RPMI7951 (cell line): ENCODE data around the gene PPFIA2. TPM values are rescaled to one million over a fixed set of nuclear protein-coding genes. Genes with fewer than 3 reads are reported as not detected.
"Not testable (repeated sequence)": the region's sequence is repeated elsewhere in the genome, so short reads cannot be mapped to it uniquely, and the experiment has no call there.

ENCODE experiments used
- DNase-seq: peaks from one replicate; pipeline ENCODE4 v3.0.0-alpha.2; 2012; ENCODE audit warnings: low read depth
- total RNA-seq: library from RNA; depleted of rRNA; stranded (reverse); fragments of >200 nt; shearing (Covaris generic); gene quantifications from 2 replicates; pipeline ENCODE4 v1.2.3, GENCODE V29; 2014

PPFIA2 gene
- total RNA-seq, 1 experiment from 2014 or later, result not detected

- DNase-seq, result peak; percentile 70
Observed at GRCh38 chr12:81668475-81668874, 90.7 kb downstream of the PPFIA2 start.

- DNase-seq, result not testable (repeated sequence)
Observed at GRCh38 chr12:81659310-81659709, 99.8 kb downstream of the PPFIA2 start.

DNA sequence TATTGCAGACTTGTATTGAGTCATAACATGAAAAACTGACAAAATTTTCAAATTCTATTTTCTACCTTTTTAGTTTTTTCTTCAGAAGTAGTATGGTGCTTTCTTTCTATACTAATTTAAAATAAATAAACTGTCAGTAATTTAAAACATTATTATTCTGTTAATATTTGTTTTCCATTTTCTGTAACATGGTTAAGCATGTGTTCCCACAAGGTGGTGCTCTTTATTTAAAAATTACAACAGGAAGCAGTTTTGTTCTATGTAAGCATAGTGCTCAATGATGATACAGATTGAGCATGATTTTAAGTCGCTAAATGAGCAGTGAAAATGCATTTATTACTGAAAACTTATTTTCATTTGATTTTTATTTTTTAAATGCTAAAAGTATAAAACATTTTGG, 114.6 kb downstream of the PPFIA2 start:
- peak; percentile 13 for DNase-seq

GRCh38 chr12:81639196-81639595, 120.0 kb downstream of the PPFIA2 start:
- no peak for DNase-seq

GRCh38 chr12:81633127-81633526, 126.0 kb downstream of the PPFIA2 start:
- DNase-seq, result no peak

GRCh38 chr12:81627336-81628189, 131.6 kb downstream of the PPFIA2 start:
- peak; percentile 35 for DNase-seq

DNA sequence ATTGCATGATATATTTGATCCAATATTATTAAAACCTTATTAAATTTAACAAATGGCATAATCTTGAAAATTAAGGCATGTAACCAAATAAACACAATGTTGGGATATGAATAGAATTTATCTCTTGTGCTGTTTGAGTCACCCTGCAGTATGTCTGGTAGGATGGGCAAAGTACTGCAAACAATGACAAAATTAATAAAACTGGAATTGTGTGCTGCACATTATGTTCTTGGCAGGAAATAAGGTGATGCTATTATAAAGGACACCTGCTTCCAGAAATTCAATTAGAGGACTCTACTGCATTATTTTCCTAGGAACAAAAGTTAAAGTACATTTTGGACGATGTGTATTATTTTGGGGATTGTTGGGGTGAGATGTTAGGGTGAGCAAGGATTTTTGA, 132.7 kb downstream of the PPFIA2 start:
- DNase-seq, result no peak

DNA sequence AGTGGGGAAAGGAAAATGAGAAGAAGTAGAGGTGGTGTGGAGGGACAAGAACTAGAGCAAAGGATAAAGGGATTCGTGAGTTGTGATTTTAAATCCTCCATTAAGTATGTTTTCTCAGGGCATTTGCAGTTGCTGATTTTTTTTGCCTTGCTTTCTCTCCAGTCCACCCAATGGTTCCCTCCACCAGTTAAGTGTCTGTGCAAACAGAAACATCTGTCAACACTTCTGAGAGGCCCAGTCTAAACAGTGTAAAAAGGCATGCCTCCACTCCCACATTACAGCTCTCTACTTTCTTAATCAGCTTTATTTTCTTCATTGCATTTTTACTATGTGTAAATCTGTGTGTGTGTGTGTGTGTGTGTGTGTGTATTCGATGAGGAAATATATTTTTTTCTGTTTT, 141.2 kb downstream of the PPFIA2 start:
- no peak for DNase-seq

- DNase-seq, result no peak
Observed at GRCh38 chr12:81615026-81615588, 144.0 kb downstream of the PPFIA2 start.

GRCh38 chr12:81610955-81611889, 147.9 kb downstream of the PPFIA2 start:
- no peak for DNase-seq

DNA sequence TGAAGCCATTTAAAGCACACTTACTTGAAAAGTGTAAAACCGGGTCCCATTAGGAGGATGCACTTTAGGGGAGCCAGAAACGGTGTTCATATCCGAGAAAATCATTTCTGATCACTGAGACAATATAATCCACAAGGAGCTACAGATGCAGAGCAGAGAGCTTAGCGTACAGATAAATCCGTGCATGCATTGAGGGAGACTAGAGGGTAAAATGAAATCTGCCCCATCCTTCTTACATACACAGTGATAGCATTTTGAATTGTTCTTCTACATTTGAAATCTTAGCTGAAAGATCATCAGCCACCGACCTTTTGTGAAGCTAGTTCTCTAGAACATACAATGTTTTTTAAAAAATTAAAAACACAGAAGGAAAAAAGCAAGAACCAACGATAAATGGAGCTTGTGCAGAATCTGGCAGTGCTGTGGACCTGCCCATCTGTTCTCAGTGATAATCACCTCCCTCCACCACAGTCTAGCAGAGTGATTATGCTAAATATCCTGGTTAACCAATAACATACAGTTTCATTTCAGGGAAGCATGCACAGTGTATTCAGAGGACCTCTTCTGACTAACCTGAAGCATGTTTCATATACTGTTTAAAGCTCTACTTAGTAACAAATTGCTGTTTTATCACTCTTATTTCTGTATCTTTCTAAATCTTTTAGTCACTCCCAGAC, 161.1 kb downstream of the PPFIA2 start:
- no peak for DNase-seq

DNA sequence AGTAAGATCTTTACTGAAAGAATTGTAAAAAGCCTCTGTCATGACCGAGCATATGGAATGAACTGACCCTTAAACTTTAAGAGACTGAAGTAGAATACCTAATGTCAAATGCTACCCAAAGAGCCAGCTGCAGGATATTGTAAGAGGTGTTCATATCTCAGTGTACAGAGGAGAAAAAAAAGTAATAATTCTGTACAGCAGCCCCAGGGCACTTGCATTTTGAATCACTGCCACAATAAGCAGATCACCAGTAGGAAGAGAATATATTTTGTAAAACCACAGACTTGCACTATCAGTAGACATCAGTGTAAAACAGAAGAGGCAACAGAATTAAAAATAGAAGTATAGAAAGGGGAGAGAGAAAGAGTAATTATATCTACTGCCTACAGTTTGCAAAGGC, 162.6 kb downstream of the PPFIA2 start:
- no peak for DNase-seq

DNA sequence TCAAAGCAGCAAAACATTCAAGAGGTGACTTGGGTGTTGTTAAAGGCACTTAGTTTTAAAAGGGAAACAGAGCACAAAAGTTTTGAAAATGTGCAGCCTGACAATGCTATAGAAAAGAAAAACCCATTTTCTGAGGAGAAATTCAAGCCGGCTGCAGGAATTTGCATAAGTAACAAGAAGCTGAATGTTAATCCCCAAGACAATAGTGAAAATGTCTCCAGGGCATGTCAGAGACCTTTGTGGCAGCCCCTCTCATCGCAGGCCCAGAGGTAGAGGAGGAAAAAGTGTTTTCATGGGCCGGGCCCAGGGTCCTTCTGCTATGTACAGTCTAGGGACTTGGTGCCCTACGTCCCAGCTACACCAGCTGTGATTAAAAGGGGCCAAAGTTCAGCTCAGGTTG, 167.9 kb downstream of the PPFIA2 start:
- DNase-seq, result no peak

GRCh38 chr12:81590703-81591102, 168.4 kb downstream of the PPFIA2 start:
- DNase-seq, result not testable (repeated sequence)

GRCh38 chr12:81588235-81589008, 170.7 kb downstream of the PPFIA2 start:
- no peak for DNase-seq

DNA sequence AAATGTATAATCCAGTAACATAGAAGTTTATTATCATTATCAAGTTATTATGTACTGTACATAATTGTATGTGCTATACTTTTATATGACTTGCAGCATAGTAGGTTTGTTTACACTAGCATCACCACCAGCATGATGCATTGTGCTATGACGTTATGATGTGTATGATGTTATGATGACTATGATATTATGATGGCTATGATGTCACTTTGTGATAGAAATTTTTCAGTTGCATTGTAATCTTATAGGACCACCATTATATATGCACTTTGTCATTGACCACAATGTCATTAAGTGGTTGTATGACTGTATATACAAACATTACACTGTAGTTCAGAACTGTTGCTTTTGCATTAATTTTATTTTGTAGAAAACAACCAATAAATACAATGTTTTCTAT, 173.4 kb downstream of the PPFIA2 start:
- no peak for DNase-seq

DNA sequence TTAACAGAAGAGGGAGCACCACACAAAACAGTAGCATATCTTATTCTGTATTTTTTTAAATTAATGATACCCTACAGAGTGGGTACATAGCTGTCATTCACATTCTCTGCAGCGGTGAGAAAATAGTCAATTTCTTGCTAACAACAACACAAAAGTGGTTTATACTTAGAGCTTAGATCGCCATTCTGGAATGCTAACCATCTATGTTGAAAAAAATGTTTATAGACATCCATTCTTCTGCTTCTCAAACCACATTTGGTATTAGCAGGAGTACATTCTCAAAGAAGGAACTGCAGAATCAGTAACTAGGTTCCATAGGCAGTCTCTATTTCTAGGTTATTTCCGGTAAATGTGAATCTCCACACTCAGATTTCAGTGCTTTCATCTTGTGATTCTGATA, 185.9 kb downstream of the PPFIA2 start:
- DNase-seq, result no peak

DNA sequence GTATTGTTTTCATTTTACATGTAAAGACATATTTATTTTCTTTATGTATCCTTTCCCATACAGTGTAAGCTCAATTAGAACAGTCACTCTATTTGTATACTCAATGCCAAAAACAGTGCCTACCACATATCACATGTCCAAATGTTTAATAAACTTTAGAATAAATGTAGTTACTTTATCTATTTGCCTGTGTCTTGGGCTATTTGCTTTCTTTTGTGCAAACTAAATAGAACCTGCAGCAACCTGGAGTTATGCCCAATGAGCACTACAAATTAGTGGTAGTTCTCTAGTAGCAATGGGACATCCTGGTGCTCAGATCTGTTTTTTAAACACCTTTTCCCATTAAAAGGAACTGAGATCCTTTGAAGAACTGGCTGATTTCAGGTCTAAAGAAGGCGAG, 186.7 kb downstream of the PPFIA2 start:
- no peak for DNase-seq

DNA sequence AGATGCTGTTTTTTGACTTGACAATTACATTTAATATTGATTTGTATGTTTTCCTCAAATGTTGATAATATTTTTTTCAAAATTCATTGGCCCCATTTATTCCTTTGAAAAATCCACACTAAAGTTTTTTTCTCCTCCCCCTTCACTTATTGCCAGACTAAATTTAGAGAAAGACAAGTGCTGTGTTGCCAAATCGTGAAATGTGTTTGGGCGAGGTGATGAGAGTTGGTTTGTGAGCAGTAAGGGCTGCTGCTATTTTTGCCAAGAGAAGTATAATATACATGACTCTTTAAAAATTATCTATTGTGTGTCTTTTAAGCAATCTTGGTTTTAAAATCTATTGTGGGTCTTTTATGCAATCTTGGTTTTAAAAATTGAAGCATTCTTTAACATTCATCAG, 188.9 kb downstream of the PPFIA2 start:
- no peak for DNase-seq

DNA sequence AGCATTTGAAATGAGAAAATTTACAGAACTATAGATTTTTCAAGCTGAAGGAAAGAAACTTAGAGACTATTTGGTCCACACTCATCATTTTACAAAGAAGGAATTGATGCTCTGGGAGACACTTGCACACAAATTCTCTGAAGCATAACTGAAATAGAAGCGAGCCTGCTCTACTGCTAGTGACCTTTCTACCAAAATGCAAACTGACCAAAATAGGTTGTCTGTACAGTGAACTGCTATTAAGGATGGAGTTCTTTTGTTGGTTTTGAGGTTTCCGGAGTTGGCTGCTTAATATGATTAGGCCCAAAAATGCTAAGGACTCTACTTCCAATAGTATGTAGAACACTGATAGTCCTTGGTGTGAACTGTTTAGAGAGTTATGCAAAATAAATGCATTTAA, 194.9 kb downstream of the PPFIA2 start:
- DNase-seq, result no peak

- DNase-seq, result no peak
Observed at GRCh38 chr12:81558031-81558430, 201.1 kb downstream of the PPFIA2 start.
